ENCODE data around the gene TTF2. TPM values are rescaled to one million over a fixed set of nuclear protein-coding genes. Genes with fewer than 3 reads are reported as not detected.
A peak's percentile ranks its signal among the peaks of the same experiment; 100 is the strongest.

The TTF2 gene
- total and polyA plus RNA-seq, 9 of the 15 experiments (the other 6 are each of a cell fraction or from before 2014, with no cell fraction given), result 9.4 to 71.1 (median 42.1) TPM

DNA sequence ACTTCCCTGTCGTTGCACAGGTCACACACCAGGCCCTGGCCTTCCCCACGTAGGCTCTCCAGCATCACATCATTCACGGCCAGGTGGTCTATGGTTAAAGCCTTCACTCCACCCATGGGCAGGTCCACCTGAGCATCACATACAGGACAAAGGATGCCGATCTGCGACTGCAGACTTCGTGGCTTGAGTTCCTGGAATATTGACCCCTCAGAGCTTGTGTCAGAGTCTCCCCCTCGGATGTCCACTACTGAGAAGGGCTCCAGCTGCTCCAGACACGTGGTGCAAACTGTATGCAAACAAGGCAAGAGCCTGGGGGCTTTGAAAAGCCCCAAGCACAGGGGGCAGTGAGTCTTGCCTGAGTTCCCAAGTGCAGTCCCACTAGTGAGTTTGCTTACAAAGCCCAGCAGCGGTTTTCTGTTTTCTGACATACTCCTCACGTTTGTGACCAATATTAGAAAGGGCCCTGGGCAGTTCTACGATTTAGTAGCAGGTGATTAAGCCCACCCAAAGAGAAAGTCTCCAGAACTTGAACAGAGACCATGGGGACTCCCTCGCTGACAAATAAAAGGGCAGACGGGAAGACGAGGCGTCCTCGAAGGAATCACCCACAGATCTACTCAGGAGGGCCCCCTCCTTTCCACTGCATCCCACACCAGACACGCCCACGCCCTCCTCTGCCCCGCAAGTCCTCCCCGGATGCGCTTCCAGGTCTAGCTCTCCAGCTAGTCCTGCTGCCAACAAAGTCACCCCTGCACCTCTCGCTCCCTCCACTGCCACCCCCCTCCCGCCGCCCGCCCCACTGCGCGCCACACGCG is 60.9 kb downstream of the TTF2 start (continued):
- TF ChIP-seq NEUROD1 (IDR thresholded peaks at IDR 0.05; ENCODE audit: borderline replicate concordance, low read depth, low read length, partially characterized antibody), result no peak
- TF ChIP-seq, protein P1, sequence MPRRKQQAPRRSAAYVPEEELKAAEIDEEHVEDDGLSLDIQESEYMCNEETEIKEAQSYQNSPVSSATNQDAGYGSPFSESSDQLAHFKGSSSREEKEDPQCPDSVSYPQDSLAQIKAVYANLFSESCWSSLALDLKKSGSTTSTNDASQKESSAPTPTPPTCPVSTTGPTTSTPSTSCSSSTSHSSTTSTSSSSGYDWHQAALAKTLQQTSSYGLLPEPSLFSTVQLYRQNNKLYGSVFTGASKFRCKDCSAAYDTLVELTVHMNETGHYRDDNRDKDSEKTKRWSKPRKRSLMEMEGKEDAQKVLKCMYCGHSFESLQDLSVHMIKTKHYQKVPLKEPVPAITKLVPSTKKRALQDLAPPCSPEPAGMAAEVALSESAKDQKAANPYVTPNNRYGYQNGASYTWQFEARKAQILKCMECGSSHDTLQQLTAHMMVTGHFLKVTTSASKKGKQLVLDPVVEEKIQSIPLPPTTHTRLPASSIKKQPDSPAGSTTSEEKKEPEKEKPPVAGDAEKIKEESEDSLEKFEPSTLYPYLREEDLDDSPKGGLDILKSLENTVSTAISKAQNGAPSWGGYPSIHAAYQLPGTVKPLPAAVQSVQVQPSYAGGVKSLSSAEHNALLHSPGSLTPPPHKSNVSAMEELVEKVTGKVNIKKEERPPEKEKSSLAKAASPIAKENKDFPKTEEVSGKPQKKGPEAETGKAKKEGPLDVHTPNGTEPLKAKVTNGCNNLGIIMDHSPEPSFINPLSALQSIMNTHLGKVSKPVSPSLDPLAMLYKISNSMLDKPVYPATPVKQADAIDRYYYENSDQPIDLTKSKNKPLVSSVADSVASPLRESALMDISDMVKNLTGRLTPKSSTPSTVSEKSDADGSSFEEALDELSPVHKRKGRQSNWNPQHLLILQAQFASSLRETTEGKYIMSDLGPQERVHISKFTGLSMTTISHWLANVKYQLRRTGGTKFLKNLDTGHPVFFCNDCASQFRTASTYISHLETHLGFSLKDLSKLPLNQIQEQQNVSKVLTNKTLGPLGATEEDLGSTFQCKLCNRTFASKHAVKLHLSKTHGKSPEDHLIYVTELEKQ (CRISPR knock-in tag; IDR thresholded peaks at IDR 0.05), result no peak
- TF ChIP-seq SP1 (CRISPR knock-in tag; IDR thresholded peaks at IDR 0.05), result 0 out of 2 replicates have a peak, but pooled peaks have one; percentile 38
- peak; percentile 83 for TF ChIP-seq EGR1 (conservative IDR thresholded peaks at IDR 0.05)
- TF ChIP-seq NRF1 (conservative IDR thresholded peaks at IDR 0.05 in 1 of 2, IDR thresholded peaks at IDR 0.05 in 1 of 2), result no peak
- 0 out of 4 replicates have a peak, but pooled peaks of 1 of the 2 experiments have one; percentile 17 for TF ChIP-seq HDAC1 (IDR thresholded peaks at IDR 0.05)
- TF ChIP-seq, protein P2, sequence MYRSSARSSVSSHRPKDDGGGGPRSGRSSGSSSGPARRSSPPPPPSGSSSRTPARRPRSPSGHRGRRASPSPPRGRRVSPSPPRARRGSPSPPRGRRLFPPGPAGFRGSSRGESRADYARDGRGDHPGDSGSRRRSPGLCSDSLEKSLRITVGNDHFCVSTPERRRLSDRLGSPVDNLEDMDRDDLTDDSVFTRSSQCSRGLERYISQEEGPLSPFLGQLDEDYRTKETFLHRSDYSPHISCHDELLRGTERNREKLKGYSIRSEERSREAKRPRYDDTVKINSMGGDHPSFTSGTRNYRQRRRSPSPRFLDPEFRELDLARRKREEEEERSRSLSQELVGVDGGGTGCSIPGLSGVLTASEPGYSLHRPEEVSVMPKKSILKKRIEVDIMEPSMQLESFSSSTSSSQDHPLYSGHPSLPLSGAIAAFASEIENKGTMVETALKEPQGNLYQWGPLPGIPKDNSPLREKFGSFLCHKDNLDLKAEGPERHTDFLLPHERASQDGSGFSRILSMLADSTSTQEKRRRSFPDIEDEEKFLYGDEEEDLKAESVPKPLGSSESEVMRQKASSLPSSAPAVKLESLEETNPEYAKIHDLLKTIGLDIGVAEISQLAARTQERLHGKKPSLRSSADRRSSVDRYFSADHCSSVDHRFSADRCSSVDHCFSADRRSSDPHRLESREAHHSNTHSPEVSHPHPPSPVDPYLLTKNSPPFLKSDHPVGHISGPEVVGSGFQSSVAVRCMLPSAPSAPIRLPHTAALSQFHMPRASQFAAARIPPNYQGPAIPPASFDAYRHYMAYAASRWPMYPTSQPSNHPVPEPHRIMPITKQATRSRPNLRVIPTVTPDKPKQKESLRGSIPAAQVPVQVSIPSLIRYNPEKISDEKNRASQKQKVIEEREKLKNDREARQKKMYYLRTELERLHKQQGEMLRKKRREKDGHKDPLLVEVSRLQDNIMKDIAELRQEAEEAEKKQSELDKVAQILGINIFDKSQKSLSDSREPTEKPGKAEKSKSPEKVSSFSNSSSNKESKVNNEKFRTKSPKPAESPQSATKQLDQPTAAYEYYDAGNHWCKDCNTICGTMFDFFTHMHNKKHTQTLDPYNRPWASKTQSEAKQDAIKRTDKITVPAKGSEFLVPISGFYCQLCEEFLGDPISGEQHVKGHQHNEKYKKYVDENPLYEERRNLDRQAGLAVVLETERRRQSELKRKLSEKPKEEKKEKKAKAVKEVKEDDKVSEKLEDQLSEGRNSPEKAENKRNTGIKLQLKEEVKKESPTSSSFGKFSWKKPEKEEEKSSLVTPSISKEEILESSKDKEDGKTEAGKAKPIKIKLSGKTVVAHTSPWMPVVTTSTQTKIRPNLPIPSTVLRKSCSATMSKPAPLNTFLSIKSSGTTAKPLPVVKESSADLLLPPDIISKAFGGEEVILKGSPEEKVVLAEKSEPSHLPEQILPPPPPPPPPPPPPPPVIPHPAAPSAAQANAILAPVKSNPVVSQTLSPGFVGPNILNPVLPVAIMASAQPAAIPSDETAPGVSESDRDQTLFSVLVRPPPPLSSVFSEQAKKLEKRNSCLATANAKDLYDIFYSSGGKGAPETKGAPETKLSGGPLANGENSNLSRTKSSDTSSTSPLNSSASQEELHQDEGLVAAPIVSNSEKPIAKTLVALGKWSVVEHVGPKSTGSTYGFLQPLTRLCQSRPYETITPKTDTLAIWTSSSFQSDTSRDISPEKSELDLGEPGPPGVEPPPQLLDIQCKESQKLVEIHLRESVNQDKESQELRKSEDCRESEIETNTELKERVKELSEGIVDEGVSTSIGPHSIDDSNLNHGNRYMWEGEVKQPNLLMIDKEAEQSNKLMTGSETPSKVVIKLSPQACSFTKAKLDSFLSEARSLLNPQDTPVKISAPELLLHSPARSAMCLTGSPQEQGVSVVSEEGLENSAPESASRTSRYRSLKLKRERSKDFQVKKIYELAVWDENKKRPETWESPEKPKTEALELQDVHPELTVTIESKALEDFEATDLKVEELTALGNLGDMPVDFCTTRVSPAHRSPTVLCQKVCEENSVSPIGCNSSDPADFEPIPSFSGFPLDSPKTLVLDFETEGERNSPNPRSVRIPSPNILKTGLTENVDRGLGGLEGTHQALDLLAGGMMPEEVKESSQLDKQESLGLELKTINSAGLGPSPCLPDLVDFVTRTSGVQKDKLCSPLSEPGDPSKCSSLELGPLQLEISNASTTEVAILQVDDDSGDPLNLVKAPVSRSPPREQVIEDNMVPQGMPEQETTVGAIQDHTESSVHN (IDR thresholded peaks at IDR 0.05; ENCODE audit: borderline replicate concordance in 1 of 2, low read depth in 1 of 2), result no peak
- TF ChIP-seq ZNF695 (CRISPR knock-in tag; IDR thresholded peaks at IDR 0.05), result no peak
- TF ChIP-seq SRSF3 (IDR thresholded peaks at IDR 0.05; ENCODE audit: insufficient read depth, low read length), result no peak
- TF ChIP-seq NR2C2 (CRISPR knock-in tag; IDR thresholded peaks at IDR 0.05), result no peak
- TF ChIP-seq NR2C2 (tag; IDR thresholded peaks at IDR 0.05), result peak; percentile 32; the same call in 1 of the 2 replicates
- no peak for TF ChIP-seq ZNF239 (CRISPR knock-in tag; IDR thresholded peaks at IDR 0.05)
- peak; percentile 22; the same call in 1 of the 2 replicates for TF ChIP-seq ZNF263 (CRISPR knock-in tag; IDR thresholded peaks at IDR 0.05; ENCODE audit: borderline replicate concordance)
- TF ChIP-seq ETV5 (CRISPR knock-in tag; IDR thresholded peaks at IDR 0.05; ENCODE audit: low read depth), result no peak
- 0 out of 4 replicates have a peak, but pooled peaks of 1 of the 2 experiments have one; percentile 11 for TF ChIP-seq MAZ (CRISPR knock-in tag; conservative IDR thresholded peaks at IDR 0.05 in 1 of 2, IDR thresholded peaks at IDR 0.05 in 1 of 2)

Data from K562 (cell line).